Skeletal muscle tissue (tissue), 4 donors: ENCODE results near the gene WNT7A. TPM values are rescaled to one million over a fixed set of nuclear protein-coding genes. Genes with fewer than 3 reads are reported as not detected.

ENCODE experiments used
- H3K27ac ChIP-seq: one replicate; pipeline ENCODE4 v1.7.0; 2013; ENCODE audit warnings: mild to moderate bottlenecking, low read depth, low read length, inconsistent platforms
- H3K27me3 ChIP-seq, 3 donors: one replicate each; pipeline ENCODE4 v1.7.0; 2013; ENCODE audit warnings: low read length in 3 of 3; ENCODE audit not compliant: control insufficient read depth in 3 of 3, insufficient read depth in 3 of 3
- H3K36me3 ChIP-seq, 3 donors: one replicate each; pipeline ENCODE4 v1.7.0; 2013; ENCODE audit warnings: low read length in 3 of 3; ENCODE audit not compliant: control insufficient read depth in 3 of 3, insufficient read depth in 3 of 3
- H3K4me1 ChIP-seq, 3 donors: one replicate each; pipeline ENCODE4 v1.7.0; 2013; ENCODE audit warnings: low read length in 3 of 3, mild to moderate bottlenecking in 3 of 3; ENCODE audit not compliant: control insufficient read depth in 3 of 3, insufficient read depth in 3 of 3
- H3K4me3 ChIP-seq, 3 donors: one replicate each; pipeline ENCODE4 v1.7.0; 2013; ENCODE audit warnings: low read length in 3 of 3
- H3K9ac ChIP-seq, 3 donors: one replicate each; pipeline ENCODE4 v1.7.0; 2013; ENCODE audit warnings: low read length in 3 of 3, mild to moderate bottlenecking in 3 of 3, moderate library complexity in 2 of 3, low read depth in 1 of 3
- H3K9me3 ChIP-seq, 3 donors: one replicate each; pipeline ENCODE4 v1.7.0; 2013; ENCODE audit warnings: low read length in 3 of 3; ENCODE audit not compliant: control insufficient read depth in 3 of 3
- total RNA-seq: library from RNA; depleted of rRNA; stranded (reverse); fragments of >200 nt; gene quantifications from one replicate; pipeline ENCODE4 v1.2.3, GENCODE V29; 2014
- donor health status: Osteomylitis.

The WNT7A gene
- total RNA-seq, 1 donor from 2014 or later = not detected

GRCh38 chr3:13851091-13851849 lies 28.6 kb downstream of the WNT7A start:
- Histone ChIP-seq H3K4me1 (no peaks in the 10 kb centered on the region), H3K9me3 (no peaks in the 10 kb centered on the region), H3K9ac (no peak overlapping the region), H3K36me3 (no peaks in the 10 kb centered on the region), H3K27me3 (peaks cover 17 to 50% (median 30%) of the 10 kb centered on the region in 3 donors), H3K27ac (no peak overlapping the region), H3K4me3 (no peak overlapping the region)

GRCh38 chr3:13850161-13850945 lies 29.5 kb downstream of the WNT7A start:
- Histone ChIP-seq H3K4me3 (no peak overlapping the region), H3K27ac (no peak overlapping the region), H3K9ac (no peak overlapping the region), H3K9me3 (no peaks in the 10 kb centered on the region), H3K36me3 (no peaks in the 10 kb centered on the region), H3K4me1 (no peaks in the 10 kb centered on the region), H3K27me3 (peaks cover 15 to 50% (median 31%) of the 10 kb centered on the region in 3 donors)

DNA sequence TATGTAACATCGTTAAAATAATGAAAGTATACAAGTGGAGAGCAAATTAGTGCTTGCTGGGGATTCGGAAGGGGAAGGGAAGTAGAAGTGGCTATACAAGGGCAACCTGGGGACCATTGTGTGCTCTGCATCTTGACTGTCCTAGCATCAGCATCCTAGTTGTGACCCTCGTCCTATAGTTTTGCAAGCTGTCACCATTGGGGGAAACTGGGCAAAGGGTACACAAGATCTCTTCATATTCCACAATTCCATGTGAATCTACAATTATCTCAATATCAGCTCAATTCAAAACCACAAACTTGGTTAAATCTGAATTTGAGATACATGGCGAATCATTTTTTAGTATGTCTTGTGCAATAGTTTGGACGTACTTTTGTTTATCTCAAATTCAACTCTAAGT lies 30.9 kb downstream of the WNT7A start:
- H3K4me1 ChIP-seq = no peaks in the 10 kb centered on the region
- H3K27me3 ChIP-seq = peaks cover 16 to 50% (median 33%) of the 10 kb centered on the region in 3 donors
- no peak overlapping the region for H3K4me3 ChIP-seq
- H3K9me3 ChIP-seq = no peaks in the 10 kb centered on the region
- H3K36me3 ChIP-seq = no peaks in the 10 kb centered on the region
- no peak overlapping the region for H3K27ac ChIP-seq
- no peak overlapping the region for H3K9ac ChIP-seq

GRCh38 chr3:13846716-13847570 lies 32.9 kb downstream of the WNT7A start:
- Histone ChIP-seq H3K36me3 (no peaks in the 10 kb centered on the region), H3K27ac (no peak overlapping the region), H3K27me3 (peaks cover 16 to 45% (median 26%) of the 10 kb centered on the region in 3 donors), H3K4me3 (no peak overlapping the region), H3K4me1 (no peaks in the 10 kb centered on the region), H3K9ac (no peak overlapping the region), H3K9me3 (no peaks in the 10 kb centered on the region)

- no peak overlapping the region for H3K4me3 ChIP-seq
- H3K9ac ChIP-seq = no peak overlapping the region
- no peaks in the 10 kb centered on the region for H3K4me1 ChIP-seq
- H3K9me3 ChIP-seq = no peaks in the 10 kb centered on the region
- peaks cover 14 to 48% (median 27%) of the 10 kb centered on the region in 3 donors for H3K27me3 ChIP-seq
- H3K36me3 ChIP-seq = no peaks in the 10 kb centered on the region
- no peak overlapping the region for H3K27ac ChIP-seq
Observed at GRCh38 chr3:13846238-13846637, 33.6 kb downstream of the WNT7A start.

DNA sequence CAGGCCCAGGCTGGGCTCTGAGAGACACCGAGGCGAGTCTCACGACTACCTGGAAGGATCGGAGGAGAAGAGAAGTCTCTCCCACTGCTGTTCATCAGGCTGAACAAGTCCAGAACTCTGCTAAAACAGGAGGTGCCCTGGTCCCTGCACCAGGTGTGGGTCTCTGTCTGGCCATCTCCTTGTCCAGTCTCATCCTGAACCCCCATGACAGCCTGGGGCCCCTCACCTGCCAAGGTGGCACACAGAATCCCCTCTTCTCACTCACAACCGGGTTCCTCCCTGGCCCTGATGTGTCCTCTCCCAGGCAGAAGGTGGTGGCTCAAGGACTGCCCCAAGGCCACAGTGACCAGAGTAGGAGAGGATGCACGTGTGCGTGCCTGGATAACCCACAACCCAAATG lies 34.1 kb downstream of the WNT7A start:
- Histone ChIP-seq H3K9me3 (no peaks in the 10 kb centered on the region), H3K4me1 (no peaks in the 10 kb centered on the region), H3K27me3 (peaks cover 10 to 43% (median 23%) of the 10 kb centered on the region in 3 donors), H3K9ac (no peak overlapping the region), H3K36me3 (no peaks in the 10 kb centered on the region), H3K4me3 (no peak overlapping the region), H3K27ac (no peak overlapping the region)

GRCh38 chr3:13844911-13845310 lies 35.0 kb downstream of the WNT7A start:
- H3K27me3 ChIP-seq = peaks cover 9 to 37% (median 22%) of the 10 kb centered on the region in 3 donors

DNA sequence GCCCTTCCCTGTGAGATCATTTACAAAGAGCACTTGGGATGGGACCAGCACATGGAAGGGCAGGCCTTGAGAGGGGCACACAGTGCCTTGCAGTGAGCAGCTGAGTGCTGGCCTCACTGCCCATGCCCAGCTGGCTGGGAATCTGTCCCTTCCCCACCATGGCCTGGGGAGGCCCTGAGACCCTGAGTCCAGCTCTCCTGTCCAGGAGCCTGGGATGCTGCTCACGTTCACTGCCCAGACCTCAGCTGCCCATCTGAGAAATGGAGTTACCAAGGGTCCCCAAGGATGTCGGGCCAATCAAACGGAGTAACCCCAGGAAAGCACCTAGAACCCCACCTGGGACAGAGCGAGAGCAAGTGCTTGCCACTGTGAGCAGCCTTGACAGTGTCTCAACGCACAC lies 35.6 kb downstream of the WNT7A start:
- peaks cover 3 to 37% (median 22%) of the 10 kb centered on the region in 3 donors for H3K27me3 ChIP-seq
- no peaks in the 10 kb centered on the region for H3K36me3 ChIP-seq
- H3K4me3 ChIP-seq = no peak overlapping the region
- no peaks in the 10 kb centered on the region for H3K9me3 ChIP-seq
- no peak overlapping the region for H3K9ac ChIP-seq
- H3K4me1 ChIP-seq = no peaks in the 10 kb centered on the region
- H3K27ac ChIP-seq = no peak overlapping the region

More at GRCh38 chr3:13844911-13845310, 35.0 kb downstream of the WNT7A start:
- no peaks in the 10 kb centered on the region for H3K9me3 ChIP-seq
- H3K4me3 ChIP-seq = no peak overlapping the region
- no peaks in the 10 kb centered on the region for H3K4me1 ChIP-seq
- no peak overlapping the region for H3K9ac ChIP-seq
- H3K27ac ChIP-seq = no peak overlapping the region
- no peaks in the 10 kb centered on the region for H3K36me3 ChIP-seq

GRCh38 chr3:13843351-13843750 lies 36.5 kb downstream of the WNT7A start:
- no peaks in the 10 kb centered on the region for H3K36me3 ChIP-seq
- H3K9me3 ChIP-seq = no peaks in the 10 kb centered on the region
- no peaks in the 10 kb centered on the region for H3K4me1 ChIP-seq
- no peak overlapping the region for H3K27ac ChIP-seq
- H3K4me3 ChIP-seq = no peak overlapping the region
- no peak overlapping the region for H3K9ac ChIP-seq
- peaks cover 3 to 37% (median 22%) of the 10 kb centered on the region in 3 donors for H3K27me3 ChIP-seq
